ENCODE measurements around the gene SPRED1. TPM values are rescaled to one million over a fixed set of nuclear protein-coding genes. Genes with fewer than 3 reads are reported as not detected.
"Not testable (repeated sequence)": the region's sequence is repeated elsewhere in the genome, so short reads cannot be mapped to it uniquely, and the experiment has no call there.

The SPRED1 gene
- total RNA-seq, 4 donors from 2014 or later = 22.0 to 74.8 (median 35.9) TPM

GRCh38 chr15:38274135-38274534 lies 21.5 kb downstream of the SPRED1 start:
- no peak for TF ChIP-seq CTCF (IDR thresholded peaks at IDR 0.05)

GRCh38 chr15:38275959-38276358 lies 23.3 kb downstream of the SPRED1 start:
- ATAC-seq (ENCODE audit: low FRiP score) = no peak
- TF ChIP-seq CTCF (IDR thresholded peaks at IDR 0.05) = no peak
- no peak for DNase-seq (ENCODE audit: low spot score)

More at GRCh38 chr15:38274135-38274534, 21.5 kb downstream of the SPRED1 start:
- ATAC-seq (ENCODE audit: low FRiP score) (no peak), DNase-seq (ENCODE audit: low spot score) (no peak)

GRCh38 chr15:38277281-38277680 lies 24.6 kb downstream of the SPRED1 start:
- DNase-seq (ENCODE audit: low spot score); ATAC-seq (ENCODE audit: low FRiP score): not testable (repeated sequence)

DNA sequence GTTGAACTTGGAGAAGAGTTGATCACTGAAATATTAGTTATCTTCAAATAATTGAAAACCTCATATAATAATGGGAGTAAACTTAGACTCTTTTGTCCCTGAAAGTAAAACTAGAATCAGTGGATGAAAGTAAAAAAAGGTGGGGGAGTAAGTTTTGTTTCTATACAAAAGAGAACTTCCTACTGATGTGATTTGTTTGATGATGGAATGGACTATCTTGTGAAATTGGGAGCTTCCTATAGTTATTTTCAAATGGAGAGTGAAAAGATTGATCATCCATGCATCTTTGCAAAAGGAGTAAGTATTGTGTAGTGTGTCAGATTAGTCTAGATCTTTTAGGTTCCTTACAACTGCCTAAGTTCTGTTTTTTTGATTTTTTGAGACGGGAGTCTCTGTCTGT lies 28.4 kb downstream of the SPRED1 start:
- DNase-seq (ENCODE audit: low spot score) (no peak), ATAC-seq (ENCODE audit: low FRiP score) (no peak)
- TF ChIP-seq CTCF (IDR thresholded peaks at IDR 0.05) = no peak

DNA sequence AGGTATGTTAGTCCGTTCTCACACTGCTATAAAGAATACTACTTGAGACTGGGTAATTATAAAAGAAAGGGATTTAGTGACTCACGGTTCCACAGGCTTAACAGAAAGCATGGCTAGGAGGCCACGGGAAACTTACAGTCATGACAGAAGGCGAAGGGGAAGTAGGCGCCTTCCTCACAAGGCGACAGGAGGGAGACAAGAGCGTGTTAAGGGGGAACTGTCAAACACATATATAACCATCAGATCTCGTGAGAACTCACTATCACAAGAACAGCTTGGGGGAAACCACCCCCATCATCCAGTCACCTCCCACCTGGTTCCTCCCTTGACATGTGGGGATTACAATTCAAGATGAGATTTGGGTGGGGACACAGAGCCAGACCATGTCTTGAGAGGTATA lies 30.4 kb downstream of the SPRED1 start:
- TF ChIP-seq CTCF (IDR thresholded peaks at IDR 0.05) = no peak
- DNase-seq (ENCODE audit: low spot score) = no peak
- ATAC-seq (ENCODE audit: low FRiP score) = no peak

DNA sequence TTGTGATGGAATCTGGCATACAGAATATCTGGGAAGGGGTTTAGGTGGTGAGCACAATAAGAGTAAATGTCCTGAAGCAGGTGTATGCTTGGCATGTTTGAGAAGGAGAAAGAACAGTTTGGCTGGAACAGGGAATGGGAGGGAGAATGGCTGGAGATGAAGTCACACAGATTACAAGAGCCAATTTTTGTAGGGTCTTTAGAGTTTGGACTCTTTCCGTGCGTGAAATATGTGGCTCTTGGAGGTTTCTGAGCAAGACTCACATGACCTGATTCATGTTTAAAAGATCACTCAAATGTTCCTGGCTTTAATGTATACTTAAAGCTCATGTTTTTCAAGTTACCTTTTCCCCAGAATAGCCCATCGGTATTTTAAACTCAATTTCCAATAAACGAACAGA lies 32.8 kb downstream of the SPRED1 start:
- DNase-seq (ENCODE audit: low spot score) (no peak), ATAC-seq (ENCODE audit: low FRiP score) (no peak)
- TF ChIP-seq CTCF (IDR thresholded peaks at IDR 0.05) = no peak

- DNase-seq (ENCODE audit: low spot score) = no peak
- no peak for ATAC-seq (ENCODE audit: low FRiP score)
- no peak for TF ChIP-seq CTCF (IDR thresholded peaks at IDR 0.05)
These were observed 41.5 kb downstream of the SPRED1 start for GRCh38 chr15:38294126-38294525.
